Loucy (cell line): ENCODE results near the gene RGL4.

ENCODE experiments used
- CTCF ChIP-seq: fragments of 200-600 bp; sonication (generic); conservative IDR thresholded peaks from 2 replicates; pipeline ENCODE4 v1.5.1; 2014; ENCODE audit warnings: mild to moderate bottlenecking, antibody characterized with exemption, low read length
- EZH2phosphoT487 ChIP-seq: fragments of 200-600 bp; IDR thresholded peaks from 2 replicates; pipeline ENCODE4 v1.6.1; 2018; ENCODE audit warnings: antibody characterized with exemption, mild to moderate bottlenecking, moderate library complexity, borderline replicate concordance

DNA sequence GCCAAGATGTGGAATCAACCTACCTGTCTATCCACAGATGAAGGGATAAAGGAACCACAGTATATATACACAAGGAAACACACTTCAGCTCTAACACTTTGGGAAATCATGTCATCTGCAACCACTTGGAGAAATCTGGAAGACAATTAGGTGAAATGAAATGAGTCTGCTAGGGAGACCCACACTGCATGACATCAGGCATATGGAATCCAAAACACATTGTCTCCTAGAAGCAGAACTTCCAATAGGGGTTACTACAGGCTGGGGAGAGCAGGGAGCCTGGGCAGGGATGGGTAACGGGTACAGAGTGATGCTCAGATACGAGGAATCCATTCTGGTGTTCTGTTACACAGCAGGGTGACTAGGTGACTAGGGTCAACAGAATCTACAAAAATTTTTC is 18.3 kb downstream of the RGL4 start:
- no peak for TF ChIP-seq CTCF
- no peak for TF ChIP-seq EZH2phosphoT487
